Measurements from ENCODE around the gene HTR4.

The HTR4 gene

GRCh38 chr5:148524721-148525120, 129.6 kb downstream of the HTR4 start:
- no peak for DNase-seq

GRCh38 chr5:148523139-148523538, 131.2 kb downstream of the HTR4 start:
- DNase-seq, result no peak

- no peak for DNase-seq
Observed at GRCh38 chr5:148515460-148515859, 138.9 kb downstream of the HTR4 start.

DNA sequence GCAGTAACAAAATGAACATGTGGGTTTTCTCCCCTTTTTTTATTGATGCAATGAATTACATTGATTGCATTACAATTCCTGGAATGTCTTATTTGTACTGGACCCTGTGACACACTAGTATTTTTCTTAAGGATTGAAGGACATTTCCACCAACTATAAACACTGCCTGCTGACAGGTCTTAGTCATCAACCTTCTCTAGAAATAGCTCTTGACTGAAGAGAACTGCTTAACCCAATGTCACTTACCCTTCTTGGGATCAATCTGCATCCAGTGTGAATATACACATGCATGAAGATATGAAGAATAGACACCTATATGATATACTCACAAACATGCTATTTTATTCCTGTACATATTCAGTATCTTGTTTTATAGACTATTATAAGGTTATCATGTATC, 140.0 kb downstream of the HTR4 start:
- DNase-seq, result no peak

DNA sequence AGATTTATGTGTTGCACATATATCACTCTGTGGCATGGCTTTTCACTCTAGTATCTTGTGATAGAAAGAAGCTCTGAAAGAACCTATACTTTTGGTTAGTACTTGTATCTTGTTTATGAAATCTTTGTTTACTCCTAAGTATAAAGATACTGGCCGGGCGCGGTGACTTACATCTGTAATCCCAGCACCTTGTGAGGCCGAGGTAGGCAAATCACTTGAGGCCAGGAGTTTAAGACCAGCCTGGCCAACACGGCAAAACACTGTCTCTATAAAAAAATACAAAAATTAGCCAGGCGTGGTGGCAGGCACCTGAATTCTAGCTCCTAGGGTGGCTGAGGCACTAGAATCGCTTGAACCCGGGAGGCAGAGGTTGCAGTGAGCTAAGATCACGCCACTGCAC, 141.8 kb downstream of the HTR4 start:
- DNase-seq, result no peak

DNA sequence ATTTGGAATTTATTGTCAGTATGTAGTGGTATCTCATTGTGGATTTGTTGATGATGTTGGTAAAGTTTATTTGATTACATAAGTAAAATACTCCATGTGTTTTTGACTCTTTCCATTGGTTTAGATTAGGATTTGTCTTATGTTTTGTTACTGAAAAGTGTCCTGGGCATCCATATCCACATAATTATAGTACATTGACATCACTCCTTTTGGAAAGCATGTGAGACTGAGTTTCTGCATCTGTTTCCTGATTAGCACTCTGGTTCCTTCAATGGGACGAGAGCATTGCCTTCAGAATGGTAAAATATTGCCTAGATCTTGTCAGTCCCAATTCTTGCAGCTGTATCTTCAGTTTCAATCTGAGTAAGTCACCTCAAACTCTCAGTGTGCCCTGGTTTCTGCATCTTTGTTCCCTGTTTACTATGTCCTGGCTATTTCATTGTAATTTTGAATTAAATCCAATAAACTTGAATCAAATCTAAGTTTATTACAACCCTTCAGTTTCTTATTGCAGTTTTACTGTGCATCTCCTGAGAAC, 142.4 kb downstream of the HTR4 start:
- DNase-seq, result no peak

- DNase-seq, result no peak
Observed at GRCh38 chr5:148509893-148510292, 144.4 kb downstream of the HTR4 start.

DNA sequence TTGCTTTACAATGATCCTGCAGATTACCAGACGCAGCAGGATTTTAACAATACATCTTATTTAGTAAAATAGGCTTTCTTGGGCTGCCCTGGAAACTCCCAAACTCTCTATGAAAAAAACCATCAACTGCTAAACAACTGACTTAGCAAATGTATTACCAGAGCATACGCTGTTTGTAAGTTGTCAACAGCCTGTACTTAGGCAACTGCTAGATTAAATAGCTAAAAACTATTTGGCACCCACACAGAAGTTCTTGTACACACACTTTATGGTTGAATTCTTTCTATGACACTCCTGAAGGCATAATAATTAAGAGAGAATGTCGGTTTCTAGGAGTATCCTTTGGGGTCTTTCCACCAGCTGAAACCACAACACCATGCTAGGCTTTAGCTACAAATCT, 146.7 kb downstream of the HTR4 start:
- no peak for DNase-seq

DNA sequence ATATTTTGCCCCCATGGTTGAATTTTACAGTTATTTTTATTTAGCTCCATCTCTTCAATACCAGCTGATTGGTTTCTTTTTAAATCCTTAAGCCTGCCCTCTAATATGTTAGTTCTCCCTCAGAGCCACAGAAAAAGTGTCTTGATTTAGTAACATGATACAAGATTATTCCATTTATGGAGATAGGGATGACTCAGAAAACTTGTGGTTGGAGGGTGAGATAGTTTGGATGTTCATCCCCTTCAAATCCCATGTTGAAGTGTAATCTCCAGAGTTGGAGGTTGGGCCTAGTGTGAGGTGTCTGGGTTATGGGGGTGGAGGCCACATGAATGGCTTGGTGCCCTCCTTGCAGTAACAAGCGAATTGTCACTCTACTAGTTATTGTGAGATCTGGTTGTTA, 154.9 kb downstream of the HTR4 start:
- no peak for DNase-seq

DNA sequence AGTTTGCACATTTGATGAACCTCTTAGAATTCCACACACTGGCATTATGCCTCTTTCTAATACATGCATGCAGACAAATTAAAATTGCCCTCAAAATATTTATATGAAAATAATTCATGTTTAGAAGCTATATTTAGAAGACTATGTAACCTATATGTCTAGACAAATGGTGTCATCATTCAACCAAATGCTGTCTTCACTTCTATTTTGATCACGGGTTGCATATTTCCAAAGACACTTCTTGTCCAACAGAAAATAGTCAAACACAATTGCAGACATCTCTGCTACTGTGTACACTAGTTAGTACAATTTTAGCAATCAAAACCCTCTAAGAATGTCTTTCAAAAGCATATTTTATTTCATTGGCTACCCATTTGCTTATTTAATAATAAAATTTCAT, 156.6 kb downstream of the HTR4 start:
- DNase-seq, result no peak

DNA sequence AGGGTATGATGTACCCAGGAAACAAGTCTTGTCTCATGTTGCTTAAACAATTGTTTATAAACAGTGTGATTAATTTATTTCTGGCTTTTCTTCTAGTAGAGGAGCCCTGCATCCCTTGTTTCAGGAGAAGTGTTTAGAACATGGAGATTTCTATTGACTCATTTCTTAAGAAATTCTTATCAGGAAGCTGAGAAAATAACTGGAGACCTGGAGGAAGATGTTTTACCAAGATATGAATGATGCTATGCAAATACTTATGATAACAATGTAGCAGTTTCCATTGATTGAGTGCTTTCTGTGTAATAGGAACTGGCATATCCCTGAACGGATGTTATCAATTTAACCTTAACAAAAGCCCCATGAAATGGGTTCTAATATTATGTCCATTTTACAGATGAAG, 162.0 kb downstream of the HTR4 start:
- no peak for DNase-seq

DNA sequence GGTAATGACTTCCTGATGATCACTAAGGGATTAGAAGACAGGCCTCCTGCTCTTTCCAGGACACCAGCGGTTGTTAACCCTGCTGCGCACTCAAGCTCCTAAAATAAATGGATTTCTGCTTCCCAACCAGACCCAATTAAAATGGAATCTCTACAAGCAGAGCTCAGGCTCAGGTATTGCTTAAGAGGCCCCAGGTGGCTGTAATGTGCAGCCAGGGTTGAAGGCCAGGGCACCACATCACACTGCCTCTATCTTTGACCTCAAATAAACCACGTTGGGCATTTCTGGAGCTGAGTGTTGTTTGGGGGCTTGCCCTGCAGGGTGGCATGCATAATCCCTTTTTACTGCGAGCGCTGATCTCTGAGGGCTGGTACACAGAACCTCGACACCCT, 162.5 kb downstream of the HTR4 start:
- no peak for DNase-seq

GRCh38 chr5:148491015-148491792, 163.1 kb downstream of the HTR4 start:
- DNase-seq, result no peak

GRCh38 chr5:148488757-148489156, 165.6 kb downstream of the HTR4 start:
- DNase-seq, result no peak

GRCh38 chr5:148486456-148486855, 167.9 kb downstream of the HTR4 start:
- no peak for DNase-seq

GRCh38 chr5:148484651-148485050, 169.7 kb downstream of the HTR4 start:
- no peak for DNase-seq

DNA sequence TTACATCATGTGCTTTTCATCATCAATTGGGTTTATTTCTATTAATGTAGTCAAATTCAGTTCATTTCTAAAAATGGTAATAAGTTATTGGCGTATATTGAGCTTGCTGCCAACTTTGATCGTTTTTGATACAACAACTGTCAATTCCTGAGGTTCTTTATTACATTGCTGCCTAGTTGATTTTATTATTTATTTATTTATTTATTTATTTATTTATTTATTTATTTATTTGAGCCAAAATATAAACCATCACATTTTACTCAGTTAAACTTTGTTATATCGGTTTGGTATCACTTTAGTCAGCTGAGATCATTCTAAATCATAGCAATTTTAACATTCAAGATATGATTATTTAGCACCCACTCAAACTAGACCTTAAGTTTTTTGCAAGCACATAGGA, 170.6 kb downstream of the HTR4 start:
- no peak for DNase-seq

- DNase-seq, result no peak
Observed at GRCh38 chr5:148482697-148483462, 171.4 kb downstream of the HTR4 start.

- no peak for DNase-seq
Observed at GRCh38 chr5:148482196-148482595, 172.1 kb downstream of the HTR4 start.

GRCh38 chr5:148477429-148477828, 176.9 kb downstream of the HTR4 start:
- no peak for DNase-seq

- DNase-seq, result no peak
Observed at GRCh38 chr5:148476302-148476701, 178.0 kb downstream of the HTR4 start.

DNA sequence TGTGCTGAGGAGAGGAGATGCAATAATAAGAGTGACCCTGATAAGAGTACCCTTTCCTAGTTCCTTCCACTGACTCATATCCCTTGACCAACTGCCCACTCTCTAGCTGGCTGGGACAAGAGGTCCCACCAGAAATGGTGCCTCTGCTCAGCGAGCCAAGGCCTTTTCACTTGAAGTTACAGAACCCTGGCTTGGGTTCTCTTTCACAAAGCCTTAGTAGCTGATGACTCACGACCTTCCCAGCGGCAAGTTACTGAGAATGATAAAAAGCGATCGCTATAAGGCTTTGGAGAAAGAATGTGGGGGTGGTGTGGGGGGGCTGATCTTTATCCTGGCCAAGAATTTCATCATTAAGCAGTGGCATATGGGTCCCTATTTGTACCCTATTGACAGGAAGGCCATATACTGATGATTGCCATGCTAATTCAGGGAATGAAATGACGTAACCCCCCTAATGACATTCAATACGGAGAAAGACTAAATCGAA, 180.3 kb downstream of the HTR4 start:
- DNase-seq, result no peak

DNA sequence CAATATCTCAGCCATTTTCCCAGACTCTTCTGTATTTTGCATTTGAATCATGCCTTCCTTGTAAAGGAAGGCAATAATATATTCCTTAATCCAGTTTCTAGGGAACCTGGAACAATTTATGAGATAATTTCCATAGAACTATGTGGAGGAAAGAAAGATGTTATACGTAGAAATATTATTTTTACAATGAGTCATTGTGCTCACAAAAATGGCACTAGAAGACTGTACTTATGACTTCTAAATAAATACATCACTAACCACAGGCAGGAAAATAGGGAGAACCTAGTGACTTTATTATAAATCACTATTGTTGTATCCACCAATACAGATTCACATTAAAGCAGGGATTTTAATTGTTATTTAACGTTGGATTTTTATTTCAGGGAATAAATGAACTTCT, 182.9 kb downstream of the HTR4 start:
- no peak for DNase-seq

DNA sequence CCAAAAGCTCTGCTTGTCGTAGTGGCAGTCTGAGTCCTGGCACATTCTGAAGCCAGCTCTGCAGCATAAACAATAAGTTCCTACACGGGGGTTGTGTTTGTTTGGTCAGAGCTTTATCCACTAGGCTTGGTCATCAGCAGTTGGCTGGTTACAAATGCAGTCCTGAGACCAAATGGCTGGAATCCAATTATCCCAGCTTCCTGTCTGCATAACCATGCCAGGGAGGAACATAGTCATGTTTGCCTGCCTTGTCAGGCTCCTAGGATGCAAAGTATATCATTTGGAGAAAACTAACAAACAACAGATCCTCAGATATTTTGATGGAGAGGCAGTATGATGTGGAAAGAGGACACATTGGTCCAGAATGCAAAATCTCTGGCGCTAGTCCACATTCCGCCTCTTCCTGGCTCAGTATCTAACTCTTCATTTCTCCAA, 184.8 kb downstream of the HTR4 start:
- DNase-seq, result no peak

Measured in GF-D8 (cell line).